DMS79 (cell line): ENCODE results near the gene ADIPOR1.
A peak's percentile ranks its signal among the peaks of the same experiment; 100 is the strongest.
"Not testable (repeated sequence)": the region's sequence is repeated elsewhere in the genome, so short reads cannot be mapped to it uniquely, and the experiment has no call there.

Source experiments
- DNase-seq: peaks from one replicate; lab custom pipeline; 2025; lab: John Stamatoyannopoulos, UW

The ADIPOR1 gene, protein sequence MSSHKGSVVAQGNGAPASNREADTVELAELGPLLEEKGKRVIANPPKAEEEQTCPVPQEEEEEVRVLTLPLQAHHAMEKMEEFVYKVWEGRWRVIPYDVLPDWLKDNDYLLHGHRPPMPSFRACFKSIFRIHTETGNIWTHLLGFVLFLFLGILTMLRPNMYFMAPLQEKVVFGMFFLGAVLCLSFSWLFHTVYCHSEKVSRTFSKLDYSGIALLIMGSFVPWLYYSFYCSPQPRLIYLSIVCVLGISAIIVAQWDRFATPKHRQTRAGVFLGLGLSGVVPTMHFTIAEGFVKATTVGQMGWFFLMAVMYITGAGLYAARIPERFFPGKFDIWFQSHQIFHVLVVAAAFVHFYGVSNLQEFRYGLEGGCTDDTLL

DNA sequence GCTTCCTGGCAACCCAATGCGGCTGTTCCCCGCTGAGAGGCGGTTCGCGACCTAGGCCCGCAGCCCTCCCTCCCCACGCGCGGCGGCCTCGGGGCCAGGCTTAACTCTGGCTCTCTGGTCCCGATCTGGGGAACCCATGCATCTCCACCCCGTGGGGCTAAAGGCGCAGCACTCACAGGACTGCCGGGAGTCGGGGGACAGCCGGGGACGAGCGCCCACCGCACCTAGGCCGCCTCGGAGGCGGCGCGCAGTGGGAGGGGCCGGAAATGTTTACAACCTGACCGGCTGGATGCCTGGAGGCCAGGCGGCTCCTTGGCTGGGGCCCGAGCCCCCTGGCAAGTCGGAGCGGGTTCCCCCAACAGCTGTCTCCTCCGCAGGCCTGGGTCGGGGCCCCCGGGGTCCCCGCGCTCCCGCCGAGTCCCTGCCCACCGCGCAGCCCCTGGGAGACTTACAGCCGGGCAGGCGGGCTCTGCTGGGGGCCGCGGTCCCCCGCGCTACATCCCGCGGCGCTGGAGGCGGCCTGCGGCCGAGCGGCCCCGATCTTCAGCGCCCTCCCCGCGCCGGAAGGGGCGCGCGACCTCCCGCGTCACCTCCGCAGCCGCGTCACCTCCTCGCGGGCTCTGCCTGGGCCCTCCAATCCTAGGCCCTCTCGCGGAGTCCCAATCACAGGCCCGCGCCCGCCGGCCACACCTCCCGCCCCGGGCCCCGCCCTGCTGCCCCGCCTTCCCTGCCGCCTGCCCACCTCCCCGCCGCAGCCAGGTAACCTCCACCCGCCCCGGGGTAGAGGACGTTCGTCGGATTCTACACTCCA is at the start of gene ADIPOR1:
ADIPOR1 (minus strand) TSS at position 580 of the 811 bp plus-strand sequence. CDS start 7,242 bp downstream, outside the sequence.
- DNase-seq = peak; percentile 59

DNA sequence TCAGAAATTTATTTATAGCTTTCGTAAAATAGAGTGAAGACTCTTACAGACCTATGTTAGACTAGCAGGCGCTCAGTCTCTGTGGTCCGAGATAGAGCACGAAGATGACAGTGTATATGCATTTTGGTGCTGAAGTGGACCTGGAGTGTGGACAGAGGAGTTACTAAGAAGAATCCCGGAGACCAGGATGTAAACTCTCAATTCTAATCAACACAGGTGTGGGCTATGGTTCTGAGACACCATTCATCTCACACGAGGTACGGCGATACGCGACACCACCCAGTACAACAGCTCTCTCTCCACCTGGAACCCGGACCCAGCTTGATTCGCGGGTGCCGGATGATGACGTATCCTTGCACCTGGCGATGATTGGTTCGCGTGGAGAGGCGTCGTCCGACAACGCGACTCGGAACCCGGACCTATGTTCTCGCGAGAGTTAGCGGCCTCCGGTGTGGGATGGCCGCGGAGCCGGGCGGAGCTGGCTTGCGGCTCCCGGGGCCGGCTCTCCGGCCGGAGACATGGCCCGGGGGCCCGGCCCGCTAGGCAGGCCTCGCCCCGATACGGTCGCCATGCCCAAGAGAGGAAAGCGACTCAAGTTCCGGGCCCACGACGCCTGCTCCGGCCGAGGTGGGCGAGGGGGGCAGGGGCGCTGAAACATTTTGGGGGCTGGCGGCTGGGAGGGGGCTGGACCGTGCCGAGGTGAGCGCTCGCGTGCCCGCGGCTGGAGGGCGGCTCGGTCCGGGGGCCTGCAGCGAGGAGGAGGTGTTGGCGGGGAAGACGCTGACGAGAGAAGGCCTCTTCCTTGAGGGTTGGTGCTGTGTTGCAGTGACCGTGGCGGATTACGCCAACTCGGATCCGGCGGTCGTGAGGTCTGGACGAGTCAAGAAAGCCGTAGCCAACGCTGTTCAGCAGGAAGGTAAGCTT is 49.1 kb upstream of the ADIPOR1 start, which contains the start of gene TMEM183A:
TMEM183A (plus strand) TSS at position 427 of the 924 bp plus-strand sequence; CDS start at position 519, 92 bp downstream.
- DNase-seq = peak; percentile 93

DNA sequence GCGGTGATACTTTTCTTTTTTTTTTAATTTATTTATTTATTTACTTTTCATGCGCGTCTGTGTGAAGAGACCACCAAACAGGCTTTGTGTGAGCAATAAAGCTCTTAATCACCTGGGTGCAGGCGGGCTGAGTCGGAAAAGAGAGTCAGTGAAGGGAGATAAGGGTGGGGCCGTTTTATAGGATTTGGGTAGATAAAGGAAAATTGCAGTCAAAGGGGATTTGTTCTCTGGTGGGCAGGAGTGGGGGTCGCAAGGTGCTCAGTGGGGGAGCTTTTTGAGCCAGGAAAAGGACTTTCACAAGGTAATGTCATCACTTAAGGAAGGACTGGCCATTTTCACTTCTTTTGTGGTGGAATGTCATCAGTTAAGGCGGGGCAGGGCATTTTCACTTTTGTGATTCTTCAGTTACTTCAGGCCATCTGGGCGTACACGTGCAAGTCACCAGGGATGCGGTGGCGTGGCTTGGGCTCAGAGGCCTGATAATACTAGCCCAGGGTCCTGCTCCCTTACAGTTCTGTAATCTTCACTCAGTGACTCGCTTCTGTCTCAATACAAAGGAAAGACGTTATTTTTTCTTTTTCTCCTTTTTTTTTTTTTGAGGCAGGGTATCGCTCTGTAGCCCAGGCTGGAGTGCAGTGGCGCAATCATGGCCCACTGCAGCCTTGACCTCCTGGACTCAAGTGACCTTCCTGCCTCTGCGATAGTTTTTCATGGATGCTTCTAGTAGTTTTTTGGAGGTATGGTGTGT is 47.5 kb upstream of the ADIPOR1 start:
- not testable (repeated sequence) for DNase-seq

DNA sequence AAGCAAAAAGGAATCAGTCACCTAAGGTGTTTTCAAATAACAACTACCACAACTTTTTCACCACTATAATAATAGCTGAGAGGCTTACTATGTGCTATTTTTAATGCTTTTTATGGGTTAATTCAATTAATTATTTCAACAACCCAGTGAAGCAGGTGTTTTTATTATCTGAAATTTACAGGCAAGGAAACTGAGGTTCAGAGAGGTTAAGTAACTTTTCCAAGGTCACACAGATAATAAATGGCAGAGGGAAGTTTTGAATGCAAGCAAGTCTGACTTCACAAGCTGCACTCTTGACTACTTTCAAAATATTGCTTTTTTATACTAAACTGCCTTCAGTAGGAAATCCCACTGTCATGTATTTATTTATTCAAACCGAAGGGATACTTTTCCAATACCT is 44.8 kb upstream of the ADIPOR1 start:
- DNase-seq = no peak

DNA sequence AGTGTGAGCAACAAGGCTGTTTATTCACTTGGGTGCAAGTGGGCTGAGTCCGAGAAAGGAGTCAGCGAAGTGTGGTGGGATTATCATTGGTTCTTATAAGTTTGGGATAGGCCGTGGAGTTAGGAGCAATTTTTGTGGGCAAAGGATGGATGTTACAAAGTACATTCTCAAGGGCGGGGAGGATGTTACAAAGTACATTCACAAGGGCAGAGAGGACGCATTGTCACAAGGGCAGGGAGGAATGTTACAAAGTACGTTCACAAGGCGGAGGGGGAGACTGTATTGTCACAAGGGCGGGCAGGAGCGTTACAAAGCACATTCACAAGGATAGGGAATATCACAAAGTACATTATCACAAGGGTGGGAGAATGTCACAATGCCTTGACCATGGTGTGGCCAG is 43.9 kb upstream of the ADIPOR1 start:
- DNase-seq = no peak

DNA sequence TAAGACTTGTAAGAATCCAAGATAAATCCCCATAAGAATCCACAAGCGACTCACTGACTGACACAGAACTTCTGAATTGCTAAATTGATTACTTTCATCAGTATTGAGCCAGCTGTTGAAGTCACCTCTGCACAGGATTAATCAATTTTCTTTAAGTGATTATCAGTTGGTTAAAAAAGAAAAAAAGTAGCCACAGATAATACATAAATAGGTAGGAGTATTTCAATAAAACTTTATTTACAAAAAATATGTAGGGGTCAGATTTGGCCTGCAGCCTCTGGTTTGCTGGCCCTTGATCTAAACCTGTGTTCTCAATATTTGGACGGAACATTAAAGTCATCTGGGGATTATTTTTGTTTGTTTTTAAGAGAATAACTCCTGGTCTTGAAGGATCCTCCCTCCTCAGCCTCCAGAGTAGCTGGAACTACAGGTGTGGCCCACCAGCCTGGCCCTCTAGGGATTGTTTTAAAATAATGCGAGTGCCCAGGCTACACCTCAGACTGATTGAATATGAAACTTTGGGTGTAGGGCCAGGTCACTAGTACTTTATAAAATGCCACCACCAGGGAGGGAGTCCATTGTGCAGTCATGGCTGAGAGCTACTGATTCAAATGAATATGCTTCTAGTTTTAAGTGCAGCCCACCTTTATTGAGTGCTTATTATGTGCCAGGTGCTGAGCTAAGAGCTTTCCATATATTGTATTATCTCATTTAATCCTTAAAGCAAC is 42.3 kb upstream of the ADIPOR1 start:
- DNase-seq = no peak

DNA sequence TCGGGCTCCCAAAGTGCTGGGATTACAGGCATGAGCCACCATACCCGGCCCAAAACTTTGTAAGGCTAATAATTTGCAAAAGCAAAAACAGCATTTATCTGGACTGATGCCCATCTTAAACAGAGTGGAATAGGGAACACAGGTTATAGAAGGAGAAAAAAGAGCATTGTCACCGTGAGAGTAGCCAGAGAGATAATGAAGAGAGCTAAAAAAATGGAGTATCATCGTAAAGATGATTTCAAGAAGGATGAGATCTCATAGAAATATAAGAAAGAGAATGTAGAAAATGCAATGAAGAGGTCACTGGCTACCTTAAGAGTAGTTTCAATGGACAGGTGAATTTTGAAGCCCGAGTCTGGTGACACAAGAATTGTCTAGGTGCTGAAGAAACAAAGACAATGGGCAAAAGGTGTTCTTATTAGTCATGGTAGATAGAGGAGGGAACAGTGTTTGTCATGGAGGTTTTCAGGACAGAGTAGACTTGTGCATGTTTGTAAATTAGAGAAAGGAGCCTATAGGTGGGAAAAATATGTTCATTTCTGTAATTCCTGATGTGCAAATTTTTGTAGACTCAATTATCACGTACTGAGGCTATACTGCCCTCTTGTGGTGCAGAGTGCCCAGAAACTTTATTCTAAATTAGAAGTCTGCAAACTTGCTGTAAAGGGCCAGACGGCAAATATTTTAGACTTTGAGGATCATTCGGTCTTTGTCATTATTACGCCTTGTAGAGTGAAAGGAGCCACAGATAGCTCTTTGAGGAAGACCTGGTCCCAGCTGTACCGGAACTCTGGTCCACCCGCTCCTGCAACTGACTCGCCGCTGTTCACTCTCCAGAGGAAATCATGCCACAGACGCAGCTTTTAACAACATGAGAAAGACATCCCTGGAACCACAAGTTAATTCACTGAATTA is 41.0 kb upstream of the ADIPOR1 start:
- DNase-seq = no peak

DNA sequence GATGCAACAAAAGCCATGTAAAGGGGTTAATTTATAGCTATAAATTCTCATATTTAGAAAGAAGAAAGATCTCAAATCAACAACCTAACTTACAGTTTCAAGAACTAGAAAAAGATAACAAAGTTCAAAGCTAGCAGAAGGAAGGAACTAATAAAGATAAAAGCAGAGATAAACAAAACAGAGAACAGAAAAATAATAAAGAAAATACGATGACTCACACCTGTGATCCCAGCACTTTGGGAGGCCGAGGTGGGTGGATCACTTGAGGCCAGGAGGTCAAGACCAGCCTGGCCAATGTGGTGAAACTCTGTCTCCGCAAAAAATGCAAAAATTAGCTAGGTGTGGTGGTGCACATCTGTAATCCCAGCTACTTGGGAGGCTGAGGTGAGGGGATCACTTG is 36.6 kb upstream of the ADIPOR1 start:
- DNase-seq = no peak

DNA sequence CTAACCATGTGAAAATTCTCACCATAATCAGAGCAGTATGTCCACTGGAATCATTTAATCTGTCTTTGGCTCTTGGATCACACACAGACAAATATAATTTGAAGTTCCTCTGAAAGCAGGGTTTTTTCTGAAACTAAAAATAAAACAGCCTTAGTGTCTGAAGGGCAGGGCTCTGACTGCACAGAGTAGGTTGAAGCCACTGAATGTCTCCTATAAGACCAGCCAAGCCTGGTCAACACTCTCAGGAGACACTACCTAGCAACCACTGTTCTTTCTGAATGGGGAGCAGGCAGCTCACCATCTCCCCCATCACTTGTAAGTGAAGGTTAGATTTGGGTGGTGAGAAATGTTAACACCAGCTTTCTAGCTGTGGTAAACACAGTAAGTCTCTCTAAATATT is 33.0 kb upstream of the ADIPOR1 start:
- no peak for DNase-seq

DNA sequence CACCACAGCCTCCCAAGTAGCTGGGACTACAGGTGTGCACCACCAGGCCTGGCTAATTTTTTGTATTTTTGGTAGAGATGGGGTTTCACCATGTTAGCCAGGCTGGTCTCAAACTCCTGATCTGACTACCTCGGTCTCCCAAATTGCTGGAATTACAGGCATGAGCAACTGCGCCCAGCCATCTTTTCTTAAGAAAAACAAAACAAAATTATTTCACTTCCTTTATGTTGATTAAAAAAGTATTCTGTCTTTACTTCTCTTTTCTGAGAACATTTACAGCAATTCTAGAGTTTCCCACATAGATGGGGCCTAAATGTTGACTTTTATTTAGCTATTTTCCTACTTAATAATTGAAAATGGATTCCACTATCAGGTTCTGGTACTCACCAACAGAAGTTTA is 31.8 kb upstream of the ADIPOR1 start:
- DNase-seq = no peak

DNA sequence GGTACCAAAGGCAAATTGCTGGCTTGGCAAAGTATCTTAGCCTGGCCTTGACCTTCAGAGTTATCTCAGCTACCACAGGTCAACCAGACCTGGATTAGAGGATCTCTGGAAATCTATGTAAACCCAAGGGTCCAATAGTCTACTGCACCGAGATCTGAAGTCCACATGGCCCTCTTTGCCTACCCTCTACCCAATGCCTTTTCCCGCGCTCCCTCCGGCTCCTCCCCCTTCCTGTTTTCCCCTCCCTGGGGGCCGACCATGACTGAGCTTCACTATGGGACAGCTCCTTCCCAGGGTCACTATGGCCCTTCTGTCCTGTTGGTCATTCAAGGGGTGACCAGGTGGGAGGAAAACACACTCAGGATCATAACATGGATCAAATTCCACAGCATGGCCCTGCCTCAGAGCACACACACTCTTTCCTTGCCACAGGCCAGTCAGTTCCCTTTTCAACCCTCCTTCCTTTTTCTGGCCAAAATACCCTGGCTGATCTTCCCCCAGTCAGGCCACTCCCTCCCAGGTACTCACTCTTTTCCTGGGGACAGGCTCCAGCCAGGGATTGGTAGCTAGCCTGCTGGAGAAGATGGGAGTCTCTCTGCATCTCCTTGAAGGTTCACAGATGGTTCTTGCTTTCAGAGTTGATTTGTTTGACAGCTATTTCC is 29.9 kb upstream of the ADIPOR1 start:
- DNase-seq = no peak

DNA sequence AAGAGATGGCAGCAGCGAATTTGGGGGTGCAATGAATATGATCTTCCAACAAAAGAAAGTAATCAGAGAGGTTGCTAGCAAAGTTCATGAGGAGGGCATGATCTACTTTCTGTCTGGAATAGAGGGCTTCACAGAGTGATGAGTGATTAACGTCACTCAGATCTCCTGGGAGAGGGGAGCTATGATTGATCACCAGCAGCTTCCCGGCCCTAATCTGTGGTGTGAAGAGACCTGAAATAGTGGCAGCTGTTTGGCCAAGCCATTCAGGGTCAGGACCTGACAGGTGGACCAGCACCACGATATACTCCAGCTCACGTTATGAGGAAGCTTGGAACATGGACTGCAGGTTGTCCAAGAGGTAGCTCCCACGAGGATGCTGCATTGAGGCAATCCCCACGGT is 29.1 kb upstream of the ADIPOR1 start:
- DNase-seq = no peak

DNA sequence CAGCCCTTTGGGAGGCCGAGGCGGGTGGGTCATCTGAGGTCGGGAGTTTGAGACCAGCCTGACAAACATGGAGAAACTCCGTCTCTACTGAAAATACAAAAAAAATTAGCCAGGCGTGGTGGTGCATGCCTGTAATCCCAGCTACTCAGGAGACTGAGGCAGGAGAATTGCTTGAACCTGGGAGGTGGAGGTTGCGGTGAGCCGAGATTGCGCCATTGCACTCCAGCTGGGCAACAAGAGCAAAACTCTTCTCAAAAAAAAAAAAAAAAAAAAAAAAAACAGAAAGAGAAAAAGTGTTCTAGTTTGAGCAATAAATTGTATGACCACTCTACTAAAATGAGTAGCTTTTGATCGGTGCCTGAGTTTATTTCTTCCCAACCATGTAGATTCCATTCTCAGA is 28.0 kb upstream of the ADIPOR1 start:
- not testable (repeated sequence) for DNase-seq

DNA sequence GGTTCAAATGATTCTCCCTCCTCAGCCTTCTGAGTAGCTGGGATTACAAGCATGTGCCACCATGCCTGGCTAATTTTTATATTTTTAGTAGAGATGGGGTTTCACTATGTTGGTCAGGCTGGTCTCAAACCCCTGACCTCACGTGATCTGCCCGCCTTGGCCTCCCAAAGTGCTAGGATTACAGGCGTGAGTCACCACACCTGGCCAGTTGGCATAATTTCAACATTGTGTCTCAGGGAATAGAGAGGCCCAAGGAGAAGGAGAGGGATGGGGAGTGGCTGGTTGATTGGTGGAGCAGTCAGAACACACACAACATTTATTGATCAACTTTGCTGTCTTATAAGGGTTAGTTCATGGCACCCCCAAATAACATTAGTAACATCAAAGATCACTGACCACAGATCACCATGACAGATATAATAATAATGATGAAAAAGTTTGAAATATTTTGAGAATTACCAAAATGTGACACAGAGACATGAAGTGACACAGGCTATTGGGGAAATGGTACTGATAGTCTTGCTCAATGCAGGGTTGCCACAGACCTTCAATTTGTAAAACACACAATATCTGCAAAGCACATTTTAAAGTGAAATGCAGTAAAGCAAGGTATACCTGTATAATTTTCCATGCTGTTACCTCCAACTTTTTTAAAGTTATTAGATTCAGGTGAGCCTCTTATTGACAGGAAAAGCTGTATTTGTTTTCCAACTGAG is 24.8 kb upstream of the ADIPOR1 start:
- DNase-seq = no peak

DNA sequence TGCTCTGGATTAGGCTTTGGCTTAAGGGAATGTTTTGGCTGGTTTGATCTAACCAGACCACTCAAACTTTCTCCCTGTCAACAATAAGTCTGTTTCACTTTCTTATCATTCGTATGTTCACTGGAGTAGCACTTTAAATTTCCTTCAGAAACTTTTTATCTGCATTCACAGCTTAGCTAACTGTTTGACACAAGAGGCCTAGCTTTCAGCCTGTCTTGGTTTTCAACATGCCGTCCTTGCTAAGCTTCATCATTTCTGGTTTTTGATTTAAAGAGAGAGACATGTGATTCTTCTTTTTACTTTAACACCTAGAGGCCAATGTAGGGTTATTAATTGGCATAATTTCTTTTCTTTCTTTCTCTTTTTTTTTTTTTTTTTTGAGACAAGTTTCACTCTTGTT is 23.8 kb upstream of the ADIPOR1 start:
- DNase-seq = no peak

DNA sequence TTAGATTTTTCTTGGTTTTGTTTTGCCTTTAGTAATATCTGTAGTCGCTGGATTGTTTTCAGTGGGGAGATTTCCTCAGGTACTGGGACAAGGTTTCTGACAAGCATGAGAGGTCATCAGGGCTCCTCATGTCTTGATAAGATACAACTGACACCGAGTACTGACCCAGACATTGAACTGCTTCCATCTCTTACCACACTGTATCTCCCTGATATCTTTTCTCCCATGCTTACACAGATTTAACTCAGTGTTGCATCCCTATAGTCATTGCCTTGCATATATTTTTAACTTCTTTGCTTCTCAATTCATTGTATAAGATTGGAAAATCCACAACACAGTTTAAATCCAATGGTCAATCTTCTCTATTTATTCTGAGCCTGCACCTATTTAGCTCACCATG is 21.3 kb upstream of the ADIPOR1 start:
- DNase-seq = no peak

DNA sequence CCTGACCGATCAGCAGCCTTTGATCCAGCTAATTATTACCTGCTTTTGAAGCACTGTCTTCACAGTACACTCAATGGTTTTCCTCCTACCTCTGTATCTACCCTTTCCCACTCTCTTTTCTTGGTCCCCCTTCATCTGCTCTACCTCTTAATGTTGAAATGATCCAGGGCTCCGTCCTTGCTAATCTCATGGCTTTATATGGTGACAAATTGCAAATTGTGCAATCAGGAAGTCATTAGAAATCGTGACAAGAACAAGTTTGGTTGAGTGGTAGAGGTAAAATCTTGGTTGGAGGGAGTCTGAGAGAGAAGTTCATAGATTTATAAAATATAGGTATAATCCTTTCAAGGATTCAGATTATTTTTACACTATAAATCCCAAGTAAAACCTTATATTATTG is 18.5 kb upstream of the ADIPOR1 start:
- DNase-seq = no peak

DNA sequence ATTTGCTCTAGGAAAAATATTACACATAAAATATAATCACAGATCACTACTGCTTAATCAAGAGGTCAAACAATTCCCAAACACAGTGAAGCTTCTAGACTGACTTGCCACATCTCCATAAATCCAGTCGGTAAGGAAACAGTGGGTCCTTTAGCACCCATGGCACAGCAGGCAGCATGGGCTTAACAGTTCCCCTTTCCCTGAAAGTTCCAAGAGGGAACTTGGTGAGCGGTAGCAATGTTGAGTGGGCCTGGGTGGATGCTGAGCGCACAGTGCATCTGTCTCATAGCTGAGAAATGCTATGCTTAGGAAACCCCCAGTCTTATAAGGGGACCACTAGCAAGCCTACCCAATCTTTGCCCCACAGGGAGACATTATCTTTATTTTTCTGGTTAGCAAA is 16.7 kb upstream of the ADIPOR1 start:
- no peak for DNase-seq
